Lung (tissue), 12 donors: ENCODE results near the gene PSD2. TPM values are rescaled to one million over a fixed set of nuclear protein-coding genes. Genes with fewer than 3 reads are reported as not detected.

ENCODE experiments used
- ATAC-seq: fragments of 200-7000 bp; cut with Tn5 transposase; one replicate; pipeline ENCODE4 v1.9.1; 2020; ENCODE audit warnings: moderate number of reproducible peaks; ENCODE audit not compliant: insufficient read depth, low FRiP score
- DNase-seq, 3 donors: peaks; one replicate each; pipeline ENCODE4 v3.0.0-alpha.2; 2013 to 2017
- H3K27ac ChIP-seq, 2 donors: one replicate each; pipeline ENCODE4 v1.5.1; 2013; ENCODE audit warnings: mild to moderate bottlenecking in 2 of 2, moderate library complexity in 2 of 2, control low read depth in 1 of 2, inconsistent platforms in 1 of 2, low read depth in 1 of 2, low read length in 1 of 2
- H3K27me3 ChIP-seq, 3 donors: one replicate each; pipeline ENCODE4 v1.5.1; 2013; ENCODE audit warnings: low read length in 2 of 3; ENCODE audit not compliant: control insufficient read depth in 3 of 3, insufficient read depth in 3 of 3
- H3K36me3 ChIP-seq, 4 donors: one replicate each; pipeline ENCODE4 v1.5.1; 2013; ENCODE audit warnings: low read length in 4 of 4, mild to moderate bottlenecking in 1 of 4, moderate library complexity in 1 of 4; ENCODE audit not compliant: control insufficient read depth in 4 of 4, insufficient read depth in 4 of 4
- H3K4me1 ChIP-seq, 5 donors: one replicate each; pipeline ENCODE4 v1.5.1; 2013; ENCODE audit warnings: low read length in 5 of 5, mild to moderate bottlenecking in 2 of 5, moderate library complexity in 1 of 5; ENCODE audit not compliant: control insufficient read depth in 5 of 5, insufficient read depth in 5 of 5
- H3K4me3 ChIP-seq: one replicate; pipeline ENCODE4 v1.5.1; 2013; ENCODE audit warnings: mild to moderate bottlenecking, control low read depth, moderate library complexity
- H3K9ac ChIP-seq, 2 donors: one replicate each; pipeline ENCODE4 v1.5.1; 2013; ENCODE audit warnings: low read length in 2 of 2, control low read depth in 1 of 2; ENCODE audit not compliant: insufficient read depth in 1 of 2
- H3K9me3 ChIP-seq, 4 donors: one replicate each; pipeline ENCODE4 v1.5.1; 2013; ENCODE audit warnings: low read length in 3 of 4, mild to moderate bottlenecking in 1 of 4, moderate library complexity in 1 of 4; ENCODE audit not compliant: control insufficient read depth in 4 of 4, insufficient read depth in 3 of 4
- WGBS, 2 donors: extraction: QIAGEN DNeasy Blood & Tissue Kit; methylation state at CpG; one replicate each; pipeline ENCODE4 v1.1.7; 2013; 5-methylcytosine and 5-hydroxymethylcytosine counted together
- polyA plus RNA-seq, 2 donors: library from polyadenylated mRNA; stranded (reverse); fragments of 200-250 nt; gene quantifications; one replicate each; pipeline ENCODE4 v1.2.1, GENCODE V29; 2013
- total RNA-seq, 2 donors: library from RNA; depleted of rRNA in 1 of 2; stranded (reverse); fragments of >200 nt in 1 of 2; gene quantifications; one replicate each; pipeline ENCODE4 v1.2.1, GENCODE V29; 2014 to 2021
- TF ChIP-seq, protein P1 (sequence below): IDR thresholded peaks from 2 replicates; pipeline ENCODE4 v1.5.1; 2012; ENCODE audit warnings: mild to moderate bottlenecking; ENCODE audit errors: control extremely low read depth, extremely low read depth
- donor health status: control.
- donor health status: control.
- donor health status: Bipolar disorder and iron deficiency.
- donor health status: healthy.
- donor health status: DM: yes; HTN: yes; CAD: no.

Gene PSD2
- total and polyA plus RNA-seq, 4 donors = 0.01 to 0.20 (median 0.05) TPM

DNA sequence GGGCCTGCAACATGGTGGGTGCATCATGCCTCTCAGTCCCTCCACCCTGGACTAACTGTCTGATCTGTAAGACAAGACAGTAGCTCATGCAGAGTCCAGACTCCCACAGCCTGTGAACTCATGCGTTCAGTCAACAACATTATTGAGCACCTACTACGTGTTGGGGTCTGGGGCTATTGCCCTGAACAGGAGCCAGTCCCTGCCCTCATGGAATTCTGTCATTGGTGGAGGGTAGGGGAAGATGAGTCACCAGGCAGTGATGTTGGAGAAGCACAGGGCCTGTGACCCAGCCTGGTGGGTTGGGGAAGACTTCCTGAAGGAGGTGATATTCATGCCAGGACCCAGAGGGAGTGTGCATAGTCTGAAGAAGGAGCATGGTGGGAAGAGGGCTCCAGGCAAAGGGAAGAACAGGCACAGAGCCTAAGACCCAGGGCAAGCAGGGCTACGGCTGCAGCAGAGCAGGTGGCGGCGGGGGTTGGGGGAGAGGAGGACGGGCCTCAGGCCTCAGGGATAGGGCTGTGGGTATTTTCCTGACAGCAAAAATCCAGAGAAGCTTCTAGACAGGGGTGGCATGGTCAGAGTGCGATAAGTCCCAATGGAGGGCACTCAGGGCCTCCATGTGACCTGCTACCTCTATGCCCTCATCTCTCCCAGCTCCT lies 26.7 kb upstream of the PSD2 start:
- Histone ChIP-seq H3K36me3 (no peaks in the 10 kb centered on the region), H3K9ac (no peak overlapping the region), H3K9me3 (no peaks in the 10 kb centered on the region), H3K4me3 (no peak overlapping the region), H3K4me1 (peaks cover 0 to 9% (median 0%) of the 10 kb centered on the region in 5 donors), H3K27me3 (peaks cover 0 to 11% (median 9%) of the 10 kb centered on the region in 3 donors), H3K27ac (no peak overlapping the region)
- ATAC-seq (no peak), DNase-seq (no peak)
- TF ChIP-seq, protein P1, sequence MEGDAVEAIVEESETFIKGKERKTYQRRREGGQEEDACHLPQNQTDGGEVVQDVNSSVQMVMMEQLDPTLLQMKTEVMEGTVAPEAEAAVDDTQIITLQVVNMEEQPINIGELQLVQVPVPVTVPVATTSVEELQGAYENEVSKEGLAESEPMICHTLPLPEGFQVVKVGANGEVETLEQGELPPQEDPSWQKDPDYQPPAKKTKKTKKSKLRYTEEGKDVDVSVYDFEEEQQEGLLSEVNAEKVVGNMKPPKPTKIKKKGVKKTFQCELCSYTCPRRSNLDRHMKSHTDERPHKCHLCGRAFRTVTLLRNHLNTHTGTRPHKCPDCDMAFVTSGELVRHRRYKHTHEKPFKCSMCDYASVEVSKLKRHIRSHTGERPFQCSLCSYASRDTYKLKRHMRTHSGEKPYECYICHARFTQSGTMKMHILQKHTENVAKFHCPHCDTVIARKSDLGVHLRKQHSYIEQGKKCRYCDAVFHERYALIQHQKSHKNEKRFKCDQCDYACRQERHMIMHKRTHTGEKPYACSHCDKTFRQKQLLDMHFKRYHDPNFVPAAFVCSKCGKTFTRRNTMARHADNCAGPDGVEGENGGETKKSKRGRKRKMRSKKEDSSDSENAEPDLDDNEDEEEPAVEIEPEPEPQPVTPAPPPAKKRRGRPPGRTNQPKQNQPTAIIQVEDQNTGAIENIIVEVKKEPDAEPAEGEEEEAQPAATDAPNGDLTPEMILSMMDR = no peak
- 91 to 95% methylated on average over 7 of the region's 7 CpGs for WGBS, 2 donors

DNA sequence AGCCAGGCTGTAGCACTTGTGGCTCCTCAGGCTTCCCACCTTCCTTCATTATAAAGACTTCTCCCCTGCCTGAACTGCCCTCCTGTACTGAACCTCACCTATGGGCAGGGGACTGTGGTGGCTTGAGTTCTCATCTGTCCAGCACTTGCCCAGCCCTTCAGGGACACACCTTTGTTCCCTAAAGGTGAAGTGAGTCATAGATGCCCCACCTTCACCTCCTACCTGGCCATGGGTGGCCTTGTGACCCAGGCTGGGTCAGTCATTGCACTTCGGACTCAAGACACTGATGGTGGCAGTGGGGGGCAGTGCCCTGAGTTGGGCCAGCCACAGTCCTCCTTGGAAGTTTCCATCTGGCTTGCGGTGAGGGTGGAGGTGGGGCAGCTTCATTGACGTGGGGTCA lies 26.1 kb upstream of the PSD2 start:
- Histone ChIP-seq H3K36me3 (no peaks in the 10 kb centered on the region), H3K4me3 (no peak overlapping the region), H3K9me3 (no peaks in the 10 kb centered on the region), H3K4me1 (peaks cover 0 to 9% (median 0%) of the 10 kb centered on the region in 5 donors), H3K27ac (no peak overlapping the region), H3K9ac (no peak overlapping the region), H3K27me3 (peaks cover 0 to 8% (median 7%) of the 10 kb centered on the region in 3 donors)
- DNase-seq (no peak), ATAC-seq (no peak)
- whole genome bisulfite sequencing, 2 donors = 93 to 94% methylated on average over 3 of the region's 3 CpGs
- TF ChIP-seq, protein P1 = no peak

DNA sequence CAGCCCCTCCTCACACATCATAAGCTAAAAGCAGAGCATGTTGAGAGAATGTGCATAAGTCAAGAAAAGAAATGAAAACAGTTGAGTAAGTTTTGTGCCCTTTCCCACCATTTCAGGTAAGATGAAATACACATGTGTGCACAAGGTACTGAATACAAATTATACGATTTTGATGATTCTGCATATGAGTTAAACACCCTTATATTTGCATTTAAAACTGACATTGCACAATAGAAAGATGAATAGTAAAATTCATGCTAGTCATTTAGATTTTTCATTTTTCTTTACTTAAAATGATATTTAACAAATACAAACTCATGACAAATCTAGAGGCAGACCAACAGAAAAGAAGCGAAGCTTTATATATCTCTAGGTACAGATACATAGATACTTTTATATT lies 24.9 kb upstream of the PSD2 start:
- TF ChIP-seq, protein P1 = no peak
- Histone ChIP-seq H3K27ac (no peak overlapping the region), H3K27me3 (no peaks in the 10 kb centered on the region), H3K4me1 (peaks cover 0 to 13% (median 0%) of the 10 kb centered on the region in 5 donors), H3K9me3 (no peaks in the 10 kb centered on the region), H3K36me3 (no peaks in the 10 kb centered on the region), H3K4me3 (no peak overlapping the region), H3K9ac (no peak overlapping the region)
- WGBS, 2 donors = 90 to 96% methylated on average over 2 of the region's 2 CpGs
- no peak for ATAC-seq
- DNase-seq = no peak
